Measurements from ENCODE around the gene GPR150. TPM values are rescaled to one million over a fixed set of nuclear protein-coding genes. Genes with fewer than 3 reads are reported as not detected.

Gene GPR150
- total and polyA plus RNA-seq, 2 of the 4 experiments (the other 2 are of a cell fraction): under 0.01 to 0.10 TPM

- Histone ChIP-seq H3K9me1 (ENCODE audit: insufficient read depth, low read length) (no peaks in the 10 kb centered on the region), H2AK9ac (replicated peaks; ENCODE audit: low read depth, low read length, poor library complexity) (no peak overlapping the region), H2AK5ac (ENCODE audit: low read depth, low read length) (no peak overlapping the region), H3K14ac (replicated peaks; ENCODE audit: low read depth, low read length) (no peak overlapping the region; the same call in 1 of the 2 replicates), H3K56ac (ENCODE audit: extremely low read depth, insufficient read depth, low read length) (no peak overlapping the region; the same call in 1 of the 2 replicates), H3K36me3 (ENCODE audit: control insufficient read depth, insufficient read depth, low read length) (no peaks in the 10 kb centered on the region), H4K8ac (ENCODE audit: low read depth in 2 of 2, low read length in 2 of 2) (no peak overlapping the region), H3K4me2 (ENCODE audit: low read depth, low read length) (no peak overlapping the region), H3K4me3 (ENCODE audit: insufficient read depth, low read depth, low read length) (no peak overlapping the region), H3K27me3 (ENCODE audit: control insufficient read depth, insufficient read depth, low read length) (no peaks in the 10 kb centered on the region; the same call in 1 of the 2 replicates), H2BK120ac (ENCODE audit: low read depth, low read length) (no peak overlapping the region; the same call in 1 of the 2 replicates), H4K20me1 (ENCODE audit: insufficient read depth, low read length) (no peaks in the 10 kb centered on the region), H4K5ac (ENCODE audit: low read depth, low read length) (no peak overlapping the region), H3K27ac (ENCODE audit: insufficient read depth, low read length) (no peak overlapping the region), H3K79me1 (ENCODE audit: low read depth in 1 of 2, low read length in 2 of 2) (no peaks in the 10 kb centered on the region), H2BK5ac (ENCODE audit: low read depth, low read length, poor library complexity, severe bottlenecking) (no peak overlapping the region), H3K23ac (ENCODE audit: low read depth, low read length) (no peak overlapping the region), H3K4me1 (ENCODE audit: control insufficient read depth, insufficient read depth, low read length) (no peaks in the 10 kb centered on the region), H2AFZ (replicated peaks; ENCODE audit: low read length, poor library complexity) (no peak overlapping the region), H3K9me3 (ENCODE audit: control insufficient read depth, insufficient read depth, low read length) (no peaks in the 10 kb centered on the region), H2BK15ac (ENCODE audit: low read depth, low read length) (no peak overlapping the region), H3K9ac (ENCODE audit: low read depth, low read length) (no peak overlapping the region), H2BK20ac (ENCODE audit: low read depth, low read length) (no peak overlapping the region), H4K91ac (ENCODE audit: insufficient read depth, low read depth, low read length) (no peak overlapping the region), H3K18ac (ENCODE audit: low read depth, low read length) (no peak overlapping the region), H3K4ac (ENCODE audit: low read depth, low read length) (no peak overlapping the region)
- no peak for TF ChIP-seq POLR2A (IDR thresholded peaks at IDR 0.05; ENCODE audit: low read depth, low read length)
- TF ChIP-seq, protein P1, sequence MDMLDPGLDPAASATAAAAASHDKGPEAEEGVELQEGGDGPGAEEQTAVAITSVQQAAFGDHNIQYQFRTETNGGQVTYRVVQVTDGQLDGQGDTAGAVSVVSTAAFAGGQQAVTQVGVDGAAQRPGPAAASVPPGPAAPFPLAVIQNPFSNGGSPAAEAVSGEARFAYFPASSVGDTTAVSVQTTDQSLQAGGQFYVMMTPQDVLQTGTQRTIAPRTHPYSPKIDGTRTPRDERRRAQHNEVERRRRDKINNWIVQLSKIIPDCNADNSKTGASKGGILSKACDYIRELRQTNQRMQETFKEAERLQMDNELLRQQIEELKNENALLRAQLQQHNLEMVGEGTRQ (IDR thresholded peaks at IDR 0.05; ENCODE audit: low read depth, low read length): no peak
- no peak for TF ChIP-seq NFE2L2 (IDR thresholded peaks at IDR 0.05; ENCODE audit: low read depth, low read length)
- TF ChIP-seq CTCF (conservative IDR thresholded peaks at IDR 0.05; ENCODE audit: low read depth, low read length): no peak
- TF ChIP-seq BHLHE40 (IDR thresholded peaks at IDR 0.05; ENCODE audit: low read depth, low read length): no peak
- no peak for TF ChIP-seq ELK1 (IDR thresholded peaks at IDR 0.05; ENCODE audit: borderline replicate concordance, low read depth, low read length)
- no peak for TF ChIP-seq SMC3 (IDR thresholded peaks at IDR 0.05; ENCODE audit: low read depth, low read length)
- TF ChIP-seq CHD1 (IDR thresholded peaks at IDR 0.05; ENCODE audit: low read depth, low read length): no peak
- TF ChIP-seq RCOR1 (IDR thresholded peaks at IDR 0.05; ENCODE audit: insufficient replicate concordance, low read length): no peak
- no peak for TF ChIP-seq RAD21 (IDR thresholded peaks at IDR 0.05; ENCODE audit: low read length)
- TF ChIP-seq MAZ (IDR thresholded peaks at IDR 0.05; ENCODE audit: borderline replicate concordance, low read depth, low read length): no peak
- no peak for TF ChIP-seq RFX5 (IDR thresholded peaks at IDR 0.05; ENCODE audit: low read depth, low read length)
- TF ChIP-seq MXI1 (IDR thresholded peaks at IDR 0.05; ENCODE audit: borderline replicate concordance, low read depth, low read length): no peak
- TF ChIP-seq MAFK (IDR thresholded peaks at IDR 0.05; ENCODE audit: low read depth, low read length): no peak
- TF ChIP-seq FOS (IDR thresholded peaks at IDR 0.05; ENCODE audit: low read depth, low read length): no peak
- no peak for TF ChIP-seq CEBPB (IDR thresholded peaks at IDR 0.05; ENCODE audit: low read depth, low read length)
- in situ Hi-C loops (cut with MboI; ENCODE audit: low sequenced_read_pairs) (loop anchor here (25.0 kb wide), 1 partner anchor 671 kb away; no protein-coding TSS in a partner anchor), dilution Hi-C loops (cut with HindIII; ENCODE audit: low sequenced_read_pairs, unreplicated experiment) (no loop called here), intact Hi-C loops (cut with micrococcal nuclease) (loop anchor here (10.0 kb wide), 1 partner anchor 963 kb away; no protein-coding TSS in a partner anchor)
- DNase-seq (peak; percentile 54), ATAC-seq (ENCODE audit: low read depth) (no peak)
- CTCF ChIA-PET: interaction anchor here (1.2 kb wide), 1 partner anchor 11 kb away, joined by 3 read pairs; no protein-coding TSS in a partner anchor
- BruUV-seq (replicated peaks): no TSS peak
- POLR2A ChIA-PET (ENCODE audit: unreplicated experiment): no interaction called here
- WGBS, 2 experiments (ENCODE audit: extremely low coverage in 2 of 2, insufficient read length in 1 of 2): no CpG with 5 or more reads among the region's 5 CpGs
Observed at GRCh38 chr5:95641741-95642220, 21.9 kb downstream of the GPR150 start.

Measured in IMR-90 (cell line).